Smooth muscle cell (in vitro differentiated cells): ENCODE results near the gene SEPTIN8. TPM values are rescaled to one million over a fixed set of nuclear protein-coding genes. Genes with fewer than 3 reads are reported as not detected.

ENCODE experiments used
- DNase-seq: peaks from one replicate; lab custom pipeline; 2025; ENCODE audit not compliant: unreplicated experiment; lab: John Stamatoyannopoulos, UW
- H2AFZ ChIP-seq: fragments of 200-600 bp; sonication (generic); 2 replicates; pipeline ENCODE4 v1.6.0; 2016; ENCODE audit warnings: antibody characterized with exemption, low read depth, mild to moderate bottlenecking
- H3F3A ChIP-seq: fragments of 200-600 bp; sonication (generic); 2 replicates; pipeline ENCODE4 v1.6.0; 2017; ENCODE audit warnings: antibody characterized with exemption, low read depth
- H3K27ac ChIP-seq: fragments of 200-600 bp; sonication (generic); 2 replicates; pipeline ENCODE4 v1.5.1; 2016; ENCODE audit warnings: low read depth, mild to moderate bottlenecking
- H3K27me3 ChIP-seq: fragments of 200-600 bp; sonication (generic); 2 replicates; pipeline ENCODE4 v1.6.1; 2016; ENCODE audit warnings: low read depth, mild to moderate bottlenecking
- H3K36me3 ChIP-seq: fragments of 200-600 bp; sonication (generic); 2 replicates; pipeline ENCODE4 v1.5.1; 2016; ENCODE audit warnings: low read depth
- H3K4me1 ChIP-seq: fragments of 200-600 bp; sonication (generic); 2 replicates; pipeline ENCODE4 v1.5.1; 2016; ENCODE audit warnings: low read depth
- H3K4me2 ChIP-seq: fragments of 200-600 bp; sonication (generic); 2 replicates; pipeline ENCODE4 v1.6.0; 2016; ENCODE audit warnings: mild to moderate bottlenecking
- H3K4me3 ChIP-seq: fragments of 200-600 bp; sonication (generic); 2 replicates; pipeline ENCODE4 v1.5.1; 2016; ENCODE audit warnings: mild to moderate bottlenecking
- H3K79me2 ChIP-seq: fragments of 200-600 bp; sonication (generic); 2 replicates; pipeline ENCODE4 v1.6.0; 2016; ENCODE audit warnings: low read depth, mild to moderate bottlenecking
- H3K9ac ChIP-seq: fragments of 200-600 bp; sonication (generic); 2 replicates; pipeline ENCODE4 v1.6.0; 2016; ENCODE audit warnings: low read depth
- H3K9me3 ChIP-seq: fragments of 200-600 bp; sonication (generic); replicated peaks from 2 replicates; pipeline ENCODE4 v1.5.1; 2016; ENCODE audit warnings: low read depth
- H4K20me1 ChIP-seq: fragments of 200-600 bp; sonication (generic); 2 replicates; pipeline ENCODE4 v1.6.0; 2016; ENCODE audit warnings: low read depth
- CTCF ChIP-seq: fragments of 200-600 bp; sonication (generic); IDR thresholded peaks from 2 replicates; pipeline ENCODE4 v1.5.1; 2017; ENCODE audit warnings: borderline replicate concordance, mild to moderate bottlenecking, antibody characterized with exemption; ENCODE audit not compliant: insufficient read depth, poor library complexity, severe bottlenecking
- WGBS: methylation state at CpG from one replicate; pipeline ENCODE4 v1.1.7; 2016; ENCODE audit warnings: low lambda C conversion rate; 5-methylcytosine and 5-hydroxymethylcytosine counted together
- polyA plus RNA-seq: library from polyadenylated mRNA; unstranded; fragments of >200 nt; fragmentation: Nextera tagmentation; extraction: Ambion mirVana; gene quantifications from 2 replicates; pipeline ENCODE4 v1.2.1, GENCODE V29; 2016
- total RNA-seq: library from RNA; depleted of rRNA; stranded (reverse); fragments of >200 nt; gene quantifications from 2 replicates; pipeline ENCODE4 v1.2.3, GENCODE V29; 2014

The SEPTIN8 gene
- total and polyA plus RNA-seq, 2 experiments from 2014 or later, result 26.3 to 68.1 TPM

GRCh38 chr5:132765311-132766019, 11.6 kb downstream of the SEPTIN8 start:
- Histone ChIP-seq H2AFZ (no peak overlapping the region), H4K20me1 (peaks cover 56% of the 10 kb centered on the region), H3K79me2 (peaks cover 37% of the 10 kb centered on the region), H3K9ac (no peak overlapping the region), H3K36me3 (no peaks in the 10 kb centered on the region), H3F3A (no peaks in the 10 kb centered on the region), H3K9me3 (no peaks in the 10 kb centered on the region), H3K27me3 (no peaks in the 10 kb centered on the region), H3K4me3 (no peak overlapping the region), H3K4me2 (no peak overlapping the region), H3K4me1 (no peaks in the 10 kb centered on the region), H3K27ac (no peak overlapping the region)
- TF ChIP-seq CTCF, result no peak
- WGBS, result 91% methylated on average over 12 of the region's 12 CpGs
- no peak for DNase-seq

GRCh38 chr5:132764671-132765238, 12.3 kb downstream of the SEPTIN8 start:
- WGBS, result 95% methylated on average over 7 of the region's 7 CpGs
- Histone ChIP-seq H3K4me2 (no peak overlapping the region), H3K27me3 (no peaks in the 10 kb centered on the region), H4K20me1 (peaks cover 51% of the 10 kb centered on the region), H3K27ac (no peak overlapping the region), H3K4me3 (no peak overlapping the region), H3F3A (no peaks in the 10 kb centered on the region), H2AFZ (no peak overlapping the region), H3K79me2 (peaks cover 32% of the 10 kb centered on the region), H3K4me1 (no peaks in the 10 kb centered on the region), H3K9me3 (no peaks in the 10 kb centered on the region), H3K9ac (no peak overlapping the region), H3K36me3 (no peaks in the 10 kb centered on the region)
- DNase-seq, result no peak
- TF ChIP-seq CTCF, result no peak

GRCh38 chr5:132764051-132764450, 13.0 kb downstream of the SEPTIN8 start:
- Histone ChIP-seq H3K27me3 (no peaks in the 10 kb centered on the region), H3K79me2 (peaks cover 25% of the 10 kb centered on the region), H3F3A (no peaks in the 10 kb centered on the region), H3K4me1 (no peaks in the 10 kb centered on the region), H3K9ac (no peak overlapping the region), H3K36me3 (no peaks in the 10 kb centered on the region), H3K4me3 (no peak overlapping the region), H3K27ac (no peak overlapping the region), H3K4me2 (no peak overlapping the region), H2AFZ (no peak overlapping the region), H4K20me1 (peaks cover 45% of the 10 kb centered on the region), H3K9me3 (no peaks in the 10 kb centered on the region)
- 95% methylated on average over 10 of the region's 10 CpGs for WGBS
- no peak for TF ChIP-seq CTCF
- DNase-seq, result no peak
